GM12872 (cell line): ENCODE results near the gene DSCAML1.

Experiments
- TF ChIP-seq, protein P1 (sequence below): IDR thresholded peaks from 3 replicates; pipeline ENCODE4 v1.5.1; 2011; ENCODE audit warnings: low read depth, mild to moderate bottlenecking, low read length, moderate library complexity; ENCODE audit not compliant: insufficient read depth

DSCAML1 gene

DNA sequence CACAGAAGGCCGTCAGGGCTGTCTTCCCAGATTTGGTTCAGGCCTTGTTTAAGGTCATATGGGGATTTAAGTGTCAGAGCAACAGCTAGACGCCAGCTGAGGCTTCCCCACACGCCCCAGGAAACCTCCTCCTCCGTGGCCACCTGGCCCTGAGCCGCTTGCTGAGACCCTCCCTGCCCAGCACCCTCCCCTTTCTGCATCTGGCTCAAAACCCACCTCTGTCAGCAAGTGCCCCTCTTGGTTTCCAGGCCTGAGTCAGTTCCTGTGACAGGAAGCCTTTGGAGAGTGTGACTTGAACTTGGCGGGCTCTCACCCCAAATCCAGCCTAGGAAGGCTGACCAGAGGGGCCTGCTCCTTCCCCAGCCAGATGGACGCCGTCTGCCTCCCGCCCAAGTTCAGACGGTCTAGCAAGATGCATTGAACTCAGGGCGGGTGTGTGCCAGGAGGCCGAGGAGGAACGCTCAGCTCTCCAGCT, 27.0 kb upstream of the DSCAML1 start:
- TF ChIP-seq, protein P1, sequence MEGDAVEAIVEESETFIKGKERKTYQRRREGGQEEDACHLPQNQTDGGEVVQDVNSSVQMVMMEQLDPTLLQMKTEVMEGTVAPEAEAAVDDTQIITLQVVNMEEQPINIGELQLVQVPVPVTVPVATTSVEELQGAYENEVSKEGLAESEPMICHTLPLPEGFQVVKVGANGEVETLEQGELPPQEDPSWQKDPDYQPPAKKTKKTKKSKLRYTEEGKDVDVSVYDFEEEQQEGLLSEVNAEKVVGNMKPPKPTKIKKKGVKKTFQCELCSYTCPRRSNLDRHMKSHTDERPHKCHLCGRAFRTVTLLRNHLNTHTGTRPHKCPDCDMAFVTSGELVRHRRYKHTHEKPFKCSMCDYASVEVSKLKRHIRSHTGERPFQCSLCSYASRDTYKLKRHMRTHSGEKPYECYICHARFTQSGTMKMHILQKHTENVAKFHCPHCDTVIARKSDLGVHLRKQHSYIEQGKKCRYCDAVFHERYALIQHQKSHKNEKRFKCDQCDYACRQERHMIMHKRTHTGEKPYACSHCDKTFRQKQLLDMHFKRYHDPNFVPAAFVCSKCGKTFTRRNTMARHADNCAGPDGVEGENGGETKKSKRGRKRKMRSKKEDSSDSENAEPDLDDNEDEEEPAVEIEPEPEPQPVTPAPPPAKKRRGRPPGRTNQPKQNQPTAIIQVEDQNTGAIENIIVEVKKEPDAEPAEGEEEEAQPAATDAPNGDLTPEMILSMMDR: no peak

DNA sequence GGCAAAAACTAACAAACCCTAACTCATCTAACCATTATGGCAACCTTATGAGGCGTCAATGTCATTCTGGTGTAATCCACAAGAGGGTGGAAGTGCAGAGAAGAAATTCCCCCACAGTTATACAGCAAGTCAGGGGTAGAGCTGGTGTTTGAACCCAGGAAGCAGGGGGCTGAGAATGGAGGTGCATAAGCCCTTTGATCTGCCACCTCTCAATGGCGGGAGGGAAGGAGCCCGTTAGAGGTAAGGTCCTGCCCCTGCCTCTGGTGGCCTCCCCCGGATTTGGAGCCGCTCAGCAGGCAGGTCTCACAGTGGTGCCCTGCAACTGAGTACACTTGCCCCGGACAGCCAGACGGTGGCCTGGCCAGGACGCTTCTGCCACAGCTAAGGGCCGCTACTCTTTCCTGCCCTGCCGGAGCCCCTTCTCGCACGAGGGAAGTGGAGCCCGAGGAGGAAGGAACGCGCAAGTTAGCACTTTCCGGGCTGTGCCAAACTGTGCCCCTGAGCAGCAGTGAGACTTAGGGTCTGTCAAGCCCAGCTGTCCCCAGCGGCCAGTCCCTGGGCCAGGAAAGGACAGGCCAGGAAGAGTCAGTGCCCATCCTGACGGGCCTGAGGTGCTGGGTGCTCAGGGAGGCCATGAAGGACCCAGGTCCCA, 26.4 kb upstream of the DSCAML1 start:
- TF ChIP-seq, protein P1: peak; percentile 61

DNA sequence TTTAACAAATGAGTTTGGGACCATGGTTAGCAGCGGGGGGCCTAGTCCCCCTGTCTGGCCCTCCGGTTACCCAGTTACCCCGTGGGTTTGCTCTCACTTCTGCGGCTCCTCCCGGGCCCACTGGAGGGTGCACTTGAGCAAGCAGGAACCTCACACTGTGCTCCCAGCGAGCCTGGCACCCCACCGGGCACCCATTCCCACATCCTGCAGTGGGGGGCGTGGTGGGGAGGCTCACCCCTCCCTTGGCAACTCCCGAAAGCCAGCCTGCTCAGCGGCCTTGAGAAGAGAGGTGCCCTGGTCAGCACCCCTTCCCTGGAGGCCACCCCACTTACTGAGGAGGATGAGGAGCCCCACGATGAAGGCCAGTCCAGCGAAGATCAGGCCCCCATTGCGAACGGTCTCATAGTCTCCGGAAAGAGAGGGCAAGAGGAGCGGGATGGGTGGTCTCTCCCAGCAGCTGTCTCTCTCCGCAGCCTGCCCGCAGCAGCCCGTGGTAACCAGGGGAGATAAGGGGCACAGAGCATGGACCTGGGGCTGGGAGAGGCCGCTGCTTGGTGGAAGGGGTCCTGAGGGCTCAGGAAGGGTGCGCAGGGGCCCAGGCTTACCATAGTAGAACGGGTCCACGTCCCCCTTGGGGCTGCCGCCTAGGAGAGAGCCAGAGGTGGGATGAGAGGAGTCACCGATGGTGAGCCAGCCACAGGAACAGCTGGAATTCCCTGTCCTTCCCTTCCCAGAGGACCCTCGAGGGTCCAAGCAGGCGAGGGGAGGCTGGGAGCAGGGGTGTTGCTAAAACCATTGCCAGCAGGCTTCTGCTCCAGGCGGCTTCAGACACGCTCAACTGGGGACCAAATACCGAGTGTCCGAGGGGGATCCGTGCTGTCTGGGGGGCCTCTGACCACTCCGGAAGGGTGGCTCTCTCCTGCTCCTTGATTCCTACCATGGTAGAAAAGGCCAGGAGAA, 25.3 kb upstream of the DSCAML1 start:
- TF ChIP-seq, protein P1: peak; percentile 82

DNA sequence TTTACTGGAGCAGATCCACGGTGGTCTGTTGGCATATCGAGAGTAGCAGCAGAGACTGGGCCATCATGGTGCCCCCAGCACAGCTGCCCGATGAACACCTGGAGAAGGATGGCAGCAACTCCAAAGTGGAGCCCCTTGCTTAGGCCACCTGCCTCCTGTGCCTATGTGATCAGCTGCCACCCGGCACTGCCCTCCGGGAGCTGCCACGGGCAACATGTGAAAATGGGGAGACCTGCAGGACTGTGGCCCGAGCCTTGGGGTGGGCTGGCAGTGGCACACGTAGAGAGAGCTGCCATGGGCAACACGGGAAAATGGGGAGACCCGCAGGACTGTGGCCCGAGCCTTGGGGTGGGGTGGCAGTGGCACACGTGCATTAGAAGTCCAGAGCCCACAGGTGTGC, 24.4 kb upstream of the DSCAML1 start:
- TF ChIP-seq, protein P1: no peak

DNA sequence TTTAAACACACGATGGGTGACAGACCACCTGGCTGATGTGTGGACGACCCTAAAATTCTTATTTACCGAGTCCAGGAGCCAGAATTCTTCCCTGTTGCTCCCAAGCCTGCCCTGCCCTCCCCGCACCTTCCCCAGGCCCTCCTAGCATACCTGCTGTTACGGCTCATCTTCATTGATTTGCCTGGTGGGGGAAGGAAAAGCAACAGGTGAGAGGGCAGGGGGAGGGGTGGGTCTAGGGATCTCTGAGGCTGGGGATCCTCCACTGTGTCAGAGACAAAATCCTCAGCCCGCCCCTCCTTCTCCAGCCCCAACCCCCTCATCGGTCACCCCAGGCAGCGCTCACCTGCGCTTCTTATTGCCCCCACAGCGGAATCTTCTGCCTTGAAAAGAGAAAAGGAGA, 23.5 kb upstream of the DSCAML1 start:
- TF ChIP-seq, protein P1: no peak

DNA sequence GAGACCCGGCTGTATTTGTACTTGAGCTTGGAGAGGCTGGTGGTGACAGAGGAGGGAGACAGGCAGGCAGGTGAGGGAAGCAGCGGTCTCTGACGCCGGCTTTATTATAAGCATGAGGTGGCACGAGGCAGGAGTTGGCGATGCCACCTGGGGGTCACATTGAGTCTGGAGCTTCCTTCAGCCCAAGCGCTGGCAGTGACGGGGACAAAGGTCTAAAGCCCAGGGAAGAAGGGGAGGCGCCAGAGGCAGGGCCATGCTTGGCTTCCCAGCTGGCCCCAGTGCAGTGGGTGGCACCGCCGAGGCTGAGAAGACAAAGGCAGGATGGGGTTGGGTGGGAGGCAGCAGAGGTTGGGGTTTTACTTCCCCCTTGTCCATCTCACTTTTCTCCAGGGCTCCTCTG, 23.1 kb upstream of the DSCAML1 start:
- TF ChIP-seq, protein P1: no peak
